ENCODE results near the gene ADGRG3.
"Not testable (repeated sequence)": the region's sequence is repeated elsewhere in the genome, so short reads cannot be mapped to it uniquely, and the experiment has no call there.

ADGRG3 gene

DNA sequence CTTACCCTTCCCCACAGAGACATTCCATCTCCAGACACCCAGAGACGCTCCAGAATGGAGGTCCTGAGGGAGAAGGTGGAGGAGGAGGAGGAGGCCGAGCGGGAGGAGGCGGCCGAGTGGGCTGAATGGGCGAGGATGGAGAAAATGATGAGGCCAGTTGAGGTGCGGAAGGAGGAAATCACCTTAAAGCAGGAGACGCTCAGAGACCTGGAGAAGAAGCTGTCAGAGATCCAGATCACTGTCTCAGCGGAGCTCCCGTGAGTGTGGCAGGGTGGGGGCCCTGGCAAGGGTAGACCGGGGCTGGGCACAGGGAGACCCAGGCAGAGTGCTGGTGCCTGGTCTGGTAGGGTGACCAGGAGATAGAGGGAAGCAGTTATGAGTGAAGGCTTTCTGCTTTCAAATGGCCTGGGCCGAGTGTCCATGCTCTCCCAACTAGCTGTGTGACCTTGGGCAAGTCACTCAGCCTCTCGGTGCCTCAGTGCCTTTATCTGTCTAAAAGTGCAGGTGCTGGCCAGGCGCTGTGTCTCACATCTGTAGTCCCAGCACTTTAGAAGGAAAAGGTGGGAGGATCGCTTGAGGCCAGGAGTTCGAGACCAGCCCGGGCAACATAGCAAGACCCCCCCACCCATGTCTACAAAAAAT lies 29.9 kb downstream of the ADGRG3 start:
- DNase-seq (ENCODE audit: low spot score), result no peak

GRCh38 chr16:57698812-57699405 lies 30.8 kb downstream of the ADGRG3 start:
- no peak for DNase-seq (ENCODE audit: low spot score)

GRCh38 chr16:57699481-57699880 lies 31.4 kb downstream of the ADGRG3 start:
- DNase-seq (ENCODE audit: low spot score), result no peak

DNA sequence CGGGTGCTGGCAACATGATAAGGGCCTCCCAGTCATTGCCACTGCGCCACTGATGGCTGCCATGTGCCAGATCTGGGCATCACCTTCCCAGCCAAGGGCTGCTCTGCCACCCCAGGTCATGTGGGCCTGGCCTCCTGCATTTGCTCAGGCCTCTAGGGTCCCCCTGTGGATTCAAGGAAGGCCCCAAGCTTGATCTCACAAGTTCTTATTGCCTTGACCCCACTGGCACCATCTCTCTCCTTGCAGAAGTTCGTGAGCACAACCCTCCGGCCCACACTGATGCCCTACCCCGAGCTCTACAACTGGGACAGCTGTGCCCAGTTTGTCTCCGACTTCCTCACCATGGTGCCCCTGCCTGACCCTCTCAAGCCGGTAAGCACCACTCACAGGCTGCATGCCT lies 31.8 kb downstream of the ADGRG3 start:
- no peak for DNase-seq (ENCODE audit: low spot score)

GRCh38 chr16:57700781-57701551 lies 32.9 kb downstream of the ADGRG3 start:
- DNase-seq (ENCODE audit: low spot score), result no peak

DNA sequence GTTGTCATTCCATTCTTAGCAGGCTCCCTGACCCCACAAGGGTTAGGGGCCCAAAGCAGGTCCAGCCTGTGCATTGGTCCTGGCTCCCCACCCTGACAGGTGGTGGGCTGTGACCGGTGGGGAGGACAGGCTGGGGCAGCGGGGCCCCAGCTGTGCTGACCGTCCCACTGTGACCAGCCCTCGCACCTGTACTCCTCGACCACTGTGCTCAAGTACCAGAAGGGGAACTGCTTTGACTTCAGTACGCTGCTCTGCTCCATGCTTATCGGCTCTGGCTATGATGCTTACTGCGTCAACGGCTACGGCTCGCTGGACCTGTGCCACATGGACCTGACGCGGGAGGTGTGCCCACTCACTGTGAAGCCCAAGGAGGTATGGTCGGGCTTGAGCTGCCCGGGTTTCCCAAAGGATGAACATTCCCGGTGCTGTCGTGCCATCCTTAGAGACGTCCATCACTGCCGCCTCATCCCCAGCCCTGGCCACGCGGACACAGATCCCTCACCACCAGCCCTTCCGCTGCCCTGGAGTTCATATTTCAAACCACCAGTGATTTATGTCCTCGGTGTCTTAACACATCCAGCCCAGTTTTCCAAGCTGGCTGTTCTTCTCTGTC lies 33.8 kb downstream of the ADGRG3 start:
- no peak for DNase-seq (ENCODE audit: low spot score)

- DNase-seq (ENCODE audit: low spot score), result no peak
Measured at GRCh38 chr16:57703416-57704010, 35.4 kb downstream of the ADGRG3 start.

DNA sequence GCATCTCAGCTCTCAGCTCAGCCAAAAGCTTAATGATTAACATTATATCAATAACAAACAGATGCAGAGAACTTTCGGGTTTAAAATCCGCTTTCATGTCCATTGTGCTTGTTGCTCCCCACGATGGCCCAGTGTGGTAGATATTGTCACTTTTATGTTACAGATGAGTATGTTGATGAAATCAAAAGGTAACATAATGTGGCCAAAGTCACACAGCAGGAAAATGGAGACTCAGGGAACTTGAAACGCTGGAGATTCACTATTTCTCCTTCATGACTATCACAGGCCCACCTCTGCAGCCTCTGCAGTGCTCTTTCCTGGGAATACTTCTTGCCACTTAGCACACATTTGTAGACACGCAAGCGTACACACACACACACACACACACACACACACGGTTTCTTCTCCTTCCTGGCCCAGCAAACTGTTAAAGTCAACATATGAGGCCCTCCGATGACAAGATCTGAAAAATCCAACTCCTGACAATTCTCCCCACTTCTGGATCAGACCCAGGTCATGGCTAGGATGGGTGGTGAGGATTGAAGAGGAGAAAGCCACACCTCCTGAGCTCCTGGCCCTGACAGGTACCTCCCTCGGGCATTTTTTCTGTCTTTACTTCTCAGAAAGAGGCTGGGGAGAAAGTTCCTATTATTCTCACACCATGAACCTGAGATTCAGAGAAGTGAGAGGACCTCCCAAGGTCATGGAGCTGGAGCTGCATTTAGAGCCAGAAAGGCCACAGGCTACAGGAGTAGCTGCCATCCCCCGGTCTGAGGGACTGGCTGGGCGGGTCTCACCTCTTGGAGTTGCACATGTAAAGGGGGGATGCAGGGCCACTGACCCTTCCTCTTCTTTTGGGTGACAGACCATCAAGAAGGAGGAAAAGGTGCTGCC lies 36.2 kb downstream of the ADGRG3 start:
- DNase-seq (ENCODE audit: low spot score), result no peak

DNA sequence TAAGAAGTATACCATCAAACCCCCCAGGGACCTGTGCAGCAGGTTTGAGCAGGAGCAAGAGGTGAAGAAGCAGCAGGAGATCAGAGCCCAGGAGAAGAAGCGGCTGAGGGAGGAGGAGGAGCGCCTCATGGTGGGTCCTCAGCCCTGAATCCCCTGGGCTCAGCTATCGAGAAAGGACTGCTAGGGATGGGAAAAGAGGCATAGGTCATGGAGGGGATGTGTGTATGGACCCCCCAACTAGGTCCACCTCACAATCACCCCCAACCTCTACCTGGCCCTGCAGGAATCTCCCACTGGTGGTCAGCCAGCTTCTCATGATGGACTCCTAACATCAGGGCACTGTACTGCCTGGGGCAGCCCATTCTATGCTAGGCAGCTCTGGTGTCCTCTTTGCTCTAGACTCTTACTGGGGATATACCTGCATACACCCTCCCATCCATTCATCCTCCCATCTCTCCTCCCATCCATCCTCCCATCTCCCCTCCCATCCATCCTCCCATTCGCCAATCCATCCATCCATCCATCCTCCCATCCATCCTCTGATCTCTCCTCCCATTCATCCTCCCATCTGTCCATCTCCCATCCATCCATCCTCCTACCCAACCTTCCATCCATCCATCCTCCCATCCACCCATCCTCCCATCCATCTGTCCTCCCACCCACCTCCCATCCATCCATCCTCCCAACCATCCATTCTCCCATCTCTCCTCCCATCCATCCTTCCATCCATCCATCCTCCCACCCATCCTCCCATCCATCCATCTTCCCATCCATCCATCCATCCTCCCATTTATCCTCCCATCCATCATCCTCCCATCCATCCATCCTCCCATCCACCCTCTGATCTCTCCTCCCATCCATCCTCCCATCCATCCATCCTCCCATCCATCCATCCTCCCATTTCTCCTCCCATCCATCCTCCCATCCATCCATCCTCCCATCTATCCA lies 37.1 kb downstream of the ADGRG3 start:
- no peak for DNase-seq (ENCODE audit: low spot score)

GRCh38 chr16:57706717-57707116 lies 38.6 kb downstream of the ADGRG3 start:
- DNase-seq (ENCODE audit: low spot score), result no peak

- no peak for DNase-seq (ENCODE audit: low spot score)
Measured at GRCh38 chr16:57707331-57707730, 39.2 kb downstream of the ADGRG3 start.

DNA sequence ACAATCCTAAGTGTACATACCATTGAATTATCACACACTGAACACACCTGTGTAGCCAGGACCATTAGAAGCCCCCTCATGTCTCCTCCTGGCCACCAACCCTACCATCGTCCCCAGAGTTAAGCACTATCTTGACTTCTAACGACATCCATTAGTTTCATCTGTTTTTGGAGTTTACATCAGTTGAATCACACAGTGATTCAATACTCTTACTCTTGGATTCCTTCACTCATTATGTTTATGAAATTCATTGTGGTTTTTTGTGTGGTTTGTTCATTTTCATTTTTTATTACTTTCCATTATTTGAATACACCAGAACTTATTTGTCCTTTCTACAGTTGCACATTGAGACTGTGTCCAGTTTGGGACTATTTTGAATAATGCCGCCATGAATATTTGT lies 40.1 kb downstream of the ADGRG3 start:
- no peak for DNase-seq (ENCODE audit: low spot score)

DNA sequence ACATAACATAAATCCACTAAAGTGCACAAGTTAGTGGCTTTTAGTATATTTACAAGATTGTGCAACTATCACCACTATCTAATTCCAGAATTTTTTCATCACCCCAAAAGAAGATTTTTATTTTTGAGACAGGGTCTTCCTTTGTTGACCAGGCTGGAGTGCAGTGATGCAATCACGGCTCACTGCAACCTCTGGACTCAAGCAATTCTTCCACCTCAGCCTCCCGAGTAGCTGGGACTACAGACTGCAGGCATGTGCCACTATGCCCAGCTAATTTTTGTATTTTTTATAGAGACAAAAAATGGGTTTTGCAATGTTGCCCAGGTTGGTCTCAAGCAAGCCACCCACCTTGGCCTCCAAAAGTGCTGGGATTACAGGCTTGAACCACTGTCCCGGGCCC lies 41.6 kb downstream of the ADGRG3 start:
- no peak for DNase-seq (ENCODE audit: low spot score)

DNA sequence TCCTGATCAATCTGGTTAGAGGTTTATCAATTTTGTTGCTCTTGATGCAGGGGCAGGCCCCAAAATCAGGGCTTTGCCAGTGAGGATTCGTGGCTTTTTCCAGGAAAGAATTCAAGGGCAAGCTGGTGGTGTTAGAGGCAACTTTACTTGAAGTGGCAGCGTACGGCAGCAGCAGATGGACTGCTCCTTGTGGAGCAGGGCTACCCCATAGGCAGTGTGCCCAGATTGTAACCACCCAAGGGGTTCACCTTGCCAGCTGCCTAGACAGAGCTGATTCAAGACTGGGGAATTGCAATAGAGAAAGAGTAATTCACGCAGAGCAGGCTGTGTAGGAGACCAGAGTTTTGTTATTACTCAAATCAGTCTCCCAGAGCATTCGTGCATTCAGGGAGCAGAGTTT lies 43.2 kb downstream of the ADGRG3 start:
- no peak for DNase-seq (ENCODE audit: low spot score)

DNA sequence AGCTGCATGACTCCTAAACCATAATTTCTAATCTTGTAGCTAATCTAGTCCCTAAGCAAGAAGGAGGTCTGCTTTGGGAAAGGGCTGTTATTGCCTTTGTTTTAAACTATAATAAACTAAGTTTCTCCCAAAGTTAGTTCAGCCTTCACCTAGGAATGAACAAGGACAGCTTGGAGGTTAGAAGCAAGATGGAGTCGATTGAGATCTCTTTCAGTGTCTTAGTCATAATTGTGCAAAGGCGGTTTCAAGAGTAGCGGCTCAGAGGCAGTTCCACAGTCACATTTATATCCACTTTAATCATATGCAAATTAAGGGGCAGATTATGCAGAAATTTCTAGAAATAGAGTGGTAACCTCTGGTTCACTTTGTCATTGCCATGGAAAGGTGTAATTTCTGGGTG lies 43.9 kb downstream of the ADGRG3 start:
- no peak for DNase-seq (ENCODE audit: low spot score)

DNA sequence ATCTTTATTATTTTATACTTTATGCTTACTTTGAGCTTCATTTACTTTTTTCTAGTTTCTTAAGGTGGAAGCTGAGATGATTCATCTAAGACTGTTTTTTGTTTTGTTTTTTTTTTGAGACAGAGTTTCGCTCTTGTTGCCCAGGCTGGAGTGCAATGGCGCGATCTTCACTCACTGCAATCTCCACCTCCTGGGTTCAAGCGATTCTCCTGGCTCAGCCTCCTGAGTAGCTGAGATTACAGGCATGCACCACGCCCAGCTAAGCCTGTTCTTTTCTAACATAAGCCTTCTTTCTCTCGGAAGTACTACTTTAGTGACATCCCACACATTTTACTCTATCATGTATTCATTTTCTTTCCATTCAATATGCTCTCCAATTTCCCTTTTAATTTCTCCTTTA lies 44.5 kb downstream of the ADGRG3 start:
- DNase-seq (ENCODE audit: low spot score), result not testable (repeated sequence)

- no peak for DNase-seq (ENCODE audit: low spot score)
Measured at GRCh38 chr16:57713596-57713995, 45.5 kb downstream of the ADGRG3 start.

- DNase-seq (ENCODE audit: low spot score), result no peak
Measured at GRCh38 chr16:57714047-57714446, 45.9 kb downstream of the ADGRG3 start.

- peak; percentile 68 for DNase-seq (ENCODE audit: low spot score)
Measured at GRCh38 chr16:57720142-57720575, 52.1 kb downstream of the ADGRG3 start.

Data from GM03348 (cell line).